OCI-LY7 (cell line): ENCODE results near the gene SYNPO.

Source experiments
- CTCF ChIP-seq: fragments of 200-600 bp; sonication (generic); conservative IDR thresholded peaks from 2 replicates; pipeline ENCODE4 v1.5.1; 2014; ENCODE audit warnings: mild to moderate bottlenecking, antibody characterized with exemption, low read length, moderate library complexity, mixed read lengths
- EZH2phosphoT487 ChIP-seq: fragments of 200-600 bp; sonication (generic); IDR thresholded peaks from 2 replicates; pipeline ENCODE4 v1.6.1; 2018; ENCODE audit warnings: low read depth, borderline replicate concordance, mild to moderate bottlenecking, mixed run types, antibody characterized with exemption, low read length, moderate library complexity, mixed read lengths

- TF ChIP-seq CTCF (no peak), EZH2phosphoT487 (no peak)
Measured at GRCh38 chr5:150603052-150603451, 37.4 kb upstream of the SYNPO start.
